ENCODE results near the gene FYB2.

FYB2 gene

GRCh38 chr1:56703747-56704146 lies 115.5 kb downstream of the FYB2 start:
- DNase-seq (ENCODE audit: low read depth, low spot score), result no peak
- POLR2A ChIA-PET, result no interaction called here
- CTCF ChIA-PET, result interaction anchor here (1.0 kb wide), 2 partner anchors 118 kb away, joined by 3 read pairs; no protein-coding TSS in a partner anchor
- TF ChIP-seq CTCF (IDR thresholded peaks at IDR 0.05; ENCODE audit: insufficient read depth, low read length, missing control alignments), result no peak
- no peak overlapping the region for H3K4me3 ChIP-seq (ENCODE audit: low read depth, low read length)

GRCh38 chr1:56696663-56697062 lies 122.5 kb downstream of the FYB2 start:
- POLR2A ChIA-PET, result no interaction called here
- TF ChIP-seq CTCF (IDR thresholded peaks at IDR 0.05; ENCODE audit: insufficient read depth, low read length, missing control alignments), result no peak
- no peak for DNase-seq (ENCODE audit: low read depth, low spot score)
- no peak overlapping the region for H3K4me3 ChIP-seq (ENCODE audit: low read depth, low read length)
- CTCF ChIA-PET, result interaction anchor here (1.0 to 1.6 kb wide), 2 partner anchors 12 to 13 kb away, joined by 4 to 6 read pairs; no protein-coding TSS in a partner anchor

GRCh38 chr1:56688522-56689026 lies 130.6 kb downstream of the FYB2 start:
- no peak overlapping the region for H3K4me3 ChIP-seq (ENCODE audit: low read depth, low read length)
- CTCF ChIA-PET, result interaction anchor here (0.8 to 2.1 kb wide), 2 partner anchors 21 to 1555 kb away, joined by 3 to 15 read pairs; no protein-coding TSS in a partner anchor
- no peak for TF ChIP-seq CTCF (IDR thresholded peaks at IDR 0.05; ENCODE audit: insufficient read depth, low read length, missing control alignments)
- POLR2A ChIA-PET, result no interaction called here
- DNase-seq (ENCODE audit: low read depth, low spot score), result peak; percentile 9

- H3K4me3 ChIP-seq (ENCODE audit: low read depth, low read length), result no peak overlapping the region
- ChIA-PET CTCF (no interaction called here), POLR2A (no interaction called here)
- no peak for TF ChIP-seq CTCF (IDR thresholded peaks at IDR 0.05; ENCODE audit: insufficient read depth, low read length, missing control alignments)
- no peak for DNase-seq (ENCODE audit: low read depth, low spot score)
Measured at GRCh38 chr1:56686169-56686568, 133.0 kb downstream of the FYB2 start.

- CTCF ChIA-PET, result no interaction called here
- TF ChIP-seq CTCF (IDR thresholded peaks at IDR 0.05; ENCODE audit: insufficient read depth, low read length, missing control alignments), result no peak
- no peak overlapping the region for H3K4me3 ChIP-seq (ENCODE audit: low read depth, low read length)
- POLR2A ChIA-PET, result no interaction called here
- DNase-seq (ENCODE audit: low read depth, low spot score), result no peak
Measured at GRCh38 chr1:56683569-56683968, 135.6 kb downstream of the FYB2 start.

- POLR2A ChIA-PET, result no interaction called here
- CTCF ChIA-PET, result interaction anchor here (1.4 kb wide), 1 partner anchor 32 kb away, joined by 3 read pairs; no protein-coding TSS in a partner anchor
- no peak for TF ChIP-seq CTCF (IDR thresholded peaks at IDR 0.05; ENCODE audit: insufficient read depth, low read length, missing control alignments)
- no peak overlapping the region for H3K4me3 ChIP-seq (ENCODE audit: low read depth, low read length)
- DNase-seq (ENCODE audit: low read depth, low spot score), result peak; percentile 71
Measured at GRCh38 chr1:56676571-56677035, 142.6 kb downstream of the FYB2 start.
